Lower leg skin (tissue), 3 donors: ENCODE data around the gene SSH2.

Source experiments
- POLR2A ChIP-seq, 2 donors: fragments of 450-650 bp; IDR thresholded peaks; one replicate each; pipeline ENCODE4 v1.6.1; 2016 to 2017; ENCODE audit warnings: antibody characterized with exemption in 2 of 2, mild to moderate bottlenecking in 1 of 2, moderate library complexity in 1 of 2
- TF ChIP-seq, protein P1 (sequence below), 3 donors: fragments of 450-650 bp; IDR thresholded peaks; one replicate each; pipeline ENCODE4 v1.5.1; 2016; ENCODE audit warnings: antibody characterized with exemption in 3 of 3, mild to moderate bottlenecking in 3 of 3, moderate library complexity in 2 of 3

DNA sequence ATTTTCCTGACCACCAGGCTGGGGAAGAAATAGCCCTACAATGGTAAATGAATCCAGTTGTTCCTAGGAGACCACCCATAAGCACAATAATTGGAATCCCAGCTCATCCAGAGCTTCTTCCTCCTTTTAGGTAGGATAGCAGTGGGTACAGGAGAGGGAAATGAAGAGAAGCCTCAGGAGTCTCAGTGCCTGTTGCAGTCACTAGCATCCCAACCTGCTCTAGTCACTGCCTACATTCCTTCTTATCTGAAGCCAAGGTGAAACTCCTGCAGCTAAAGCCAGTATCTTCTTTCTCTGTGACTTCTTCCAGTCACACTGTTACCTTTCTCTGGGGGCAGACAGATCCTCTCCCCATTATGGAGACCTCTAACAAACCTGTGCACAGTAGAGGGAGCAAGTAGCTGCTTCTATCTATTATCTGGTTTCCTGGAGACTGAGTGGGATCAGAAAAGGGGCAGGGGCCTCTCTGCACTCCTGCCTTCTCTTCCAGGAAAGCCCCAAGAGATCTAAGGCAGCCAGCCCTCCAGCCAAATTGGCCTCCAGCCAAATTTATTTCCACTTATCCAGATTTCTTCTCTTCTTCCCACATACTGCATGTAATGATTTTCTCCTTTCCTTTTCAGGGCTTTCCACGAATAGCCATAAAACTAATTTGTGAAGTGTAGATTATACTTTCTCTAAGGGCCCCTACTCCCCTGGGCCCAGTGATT lies 85.5 kb downstream of the SSH2 start:
- TF ChIP-seq, protein P1, sequence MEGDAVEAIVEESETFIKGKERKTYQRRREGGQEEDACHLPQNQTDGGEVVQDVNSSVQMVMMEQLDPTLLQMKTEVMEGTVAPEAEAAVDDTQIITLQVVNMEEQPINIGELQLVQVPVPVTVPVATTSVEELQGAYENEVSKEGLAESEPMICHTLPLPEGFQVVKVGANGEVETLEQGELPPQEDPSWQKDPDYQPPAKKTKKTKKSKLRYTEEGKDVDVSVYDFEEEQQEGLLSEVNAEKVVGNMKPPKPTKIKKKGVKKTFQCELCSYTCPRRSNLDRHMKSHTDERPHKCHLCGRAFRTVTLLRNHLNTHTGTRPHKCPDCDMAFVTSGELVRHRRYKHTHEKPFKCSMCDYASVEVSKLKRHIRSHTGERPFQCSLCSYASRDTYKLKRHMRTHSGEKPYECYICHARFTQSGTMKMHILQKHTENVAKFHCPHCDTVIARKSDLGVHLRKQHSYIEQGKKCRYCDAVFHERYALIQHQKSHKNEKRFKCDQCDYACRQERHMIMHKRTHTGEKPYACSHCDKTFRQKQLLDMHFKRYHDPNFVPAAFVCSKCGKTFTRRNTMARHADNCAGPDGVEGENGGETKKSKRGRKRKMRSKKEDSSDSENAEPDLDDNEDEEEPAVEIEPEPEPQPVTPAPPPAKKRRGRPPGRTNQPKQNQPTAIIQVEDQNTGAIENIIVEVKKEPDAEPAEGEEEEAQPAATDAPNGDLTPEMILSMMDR (IDR thresholded peaks at IDR 0.05): no peak
- TF ChIP-seq POLR2A (IDR thresholded peaks at IDR 0.05): no peak
